Mesodermal cell (in vitro differentiated cells): ENCODE data around the gene DGKH.
A peak's percentile ranks its signal among the peaks of the same experiment; 100 is the strongest.

Experiments
- H3K27ac ChIP-seq: 2 replicates; pipeline ENCODE4 v1.7.0; 2013; ENCODE audit warnings: mild to moderate bottlenecking, low read depth, low read length, moderate library complexity; ENCODE audit not compliant: severe bottlenecking
- H3K36me3 ChIP-seq: 2 replicates; pipeline ENCODE4 v1.7.1; 2013; ENCODE audit warnings: mild to moderate bottlenecking, low read length, moderate library complexity; ENCODE audit not compliant: control insufficient read depth, insufficient read depth
- H3K4me1 ChIP-seq: one replicate; pipeline ENCODE4 v1.7.1; 2013; ENCODE audit warnings: mild to moderate bottlenecking, low read length; ENCODE audit not compliant: insufficient read depth, control insufficient read depth, poor library complexity, severe bottlenecking
- H3K4me3 ChIP-seq: 2 replicates; pipeline ENCODE4 v1.7.0; 2013; ENCODE audit warnings: low read length, control low read depth, mild to moderate bottlenecking; ENCODE audit not compliant: insufficient read depth, poor library complexity, severe bottlenecking; ENCODE audit errors: extremely low read depth
- H3K9me3 ChIP-seq: 2 replicates; pipeline ENCODE4 v1.7.1; 2013; ENCODE audit warnings: mild to moderate bottlenecking, low read length, moderate library complexity; ENCODE audit not compliant: control insufficient read depth
- WGBS, 2 experiments: methylation state at CpG; one replicate each; pipeline ENCODE4 v1.1.5; 2013; ENCODE audit warnings: missing lambda C conversion rate in 2 of 2; ENCODE audit not compliant: insufficient coverage in 2 of 2; 5-methylcytosine and 5-hydroxymethylcytosine counted together

Gene DGKH

DNA sequence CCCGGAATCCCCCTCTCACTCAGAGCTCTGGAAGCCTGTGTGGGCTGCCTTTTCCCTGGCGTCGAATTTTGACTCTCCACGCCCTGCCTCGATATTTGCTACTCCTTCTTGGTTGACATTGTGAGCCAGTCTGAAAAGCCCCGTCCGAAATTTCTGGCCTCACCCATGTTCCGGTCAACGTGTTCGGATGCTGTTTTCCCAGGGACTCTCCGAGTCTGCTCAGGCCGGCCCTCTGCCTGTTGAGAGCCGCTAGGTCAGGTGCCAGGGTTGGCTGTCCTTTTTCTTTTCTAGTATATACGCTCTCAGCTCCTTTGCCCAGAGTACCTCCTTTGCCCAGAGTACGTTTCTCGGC, 6.8 kb upstream of the DGKH start:
- no peaks in the 10 kb centered on the region for H3K9me3 ChIP-seq
- H3K27ac ChIP-seq: no peak overlapping the region
- H3K4me1 ChIP-seq: no peaks in the 10 kb centered on the region
- H3K36me3 ChIP-seq: peaks cover 6% of the 10 kb centered on the region
- WGBS, 2 experiments: 0 to 1% methylated on average over 16 of the region's 16 CpGs
- peak overlapping the region; percentile 77 for H3K4me3 ChIP-seq

DNA sequence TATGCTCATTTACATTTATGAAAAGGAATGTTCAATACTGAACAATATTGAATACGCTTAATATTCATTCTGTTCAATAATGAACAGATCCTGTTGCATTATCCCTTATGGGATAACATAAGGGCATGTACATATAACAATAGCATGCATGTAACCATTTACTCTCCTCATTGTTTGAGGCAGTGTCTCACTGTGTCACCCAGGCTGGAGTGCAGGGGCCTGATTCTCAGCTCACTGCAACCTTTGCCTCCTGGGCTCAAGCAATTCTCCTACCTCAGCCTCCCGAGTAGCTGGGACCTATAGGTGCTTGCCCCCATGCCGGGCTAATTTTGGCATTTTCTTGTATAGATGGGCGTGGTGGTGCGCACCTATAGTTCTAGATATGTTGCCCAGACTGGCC, 4.8 kb upstream of the DGKH start:
- Histone ChIP-seq H3K36me3 (peaks cover 6% of the 10 kb centered on the region), H3K9me3 (no peaks in the 10 kb centered on the region), H3K27ac (no peak overlapping the region), H3K4me1 (no peaks in the 10 kb centered on the region), H3K4me3 (no peak overlapping the region)
- 80% methylated on average over 1 of the region's 5 CpGs; no CpG with 5 or more reads in 1 of the 2 experiments for WGBS, 2 experiments

DNA sequence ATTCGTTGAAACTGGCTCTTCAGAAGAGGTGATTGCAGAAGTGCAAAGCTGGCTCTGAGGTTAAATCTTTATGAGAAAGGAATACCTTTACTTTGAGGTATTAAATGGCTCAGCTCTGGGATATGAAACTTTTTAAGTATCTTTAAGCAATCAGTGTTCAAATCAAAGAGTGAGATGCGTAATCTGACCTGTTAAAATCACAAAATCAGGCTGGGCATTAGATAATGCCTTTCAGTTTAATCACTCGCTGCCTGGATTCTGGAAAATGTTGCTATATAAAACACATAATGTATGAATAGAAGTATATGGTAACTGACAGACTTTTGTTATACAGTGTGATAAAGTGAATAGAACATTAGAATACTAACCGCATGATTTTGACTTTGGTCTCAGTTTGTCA, 2.0 kb upstream of the DGKH start:
- H3K9me3 ChIP-seq: no peaks in the 10 kb centered on the region
- H3K4me3 ChIP-seq: no peak overlapping the region
- no peak overlapping the region for H3K27ac ChIP-seq
- WGBS, 2 experiments: 82 to 86% methylated on average over 2 to 3 of the region's 4 CpGs
- H3K4me1 ChIP-seq: no peaks in the 10 kb centered on the region
- peaks cover 10% of the 10 kb centered on the region for H3K36me3 ChIP-seq

DNA sequence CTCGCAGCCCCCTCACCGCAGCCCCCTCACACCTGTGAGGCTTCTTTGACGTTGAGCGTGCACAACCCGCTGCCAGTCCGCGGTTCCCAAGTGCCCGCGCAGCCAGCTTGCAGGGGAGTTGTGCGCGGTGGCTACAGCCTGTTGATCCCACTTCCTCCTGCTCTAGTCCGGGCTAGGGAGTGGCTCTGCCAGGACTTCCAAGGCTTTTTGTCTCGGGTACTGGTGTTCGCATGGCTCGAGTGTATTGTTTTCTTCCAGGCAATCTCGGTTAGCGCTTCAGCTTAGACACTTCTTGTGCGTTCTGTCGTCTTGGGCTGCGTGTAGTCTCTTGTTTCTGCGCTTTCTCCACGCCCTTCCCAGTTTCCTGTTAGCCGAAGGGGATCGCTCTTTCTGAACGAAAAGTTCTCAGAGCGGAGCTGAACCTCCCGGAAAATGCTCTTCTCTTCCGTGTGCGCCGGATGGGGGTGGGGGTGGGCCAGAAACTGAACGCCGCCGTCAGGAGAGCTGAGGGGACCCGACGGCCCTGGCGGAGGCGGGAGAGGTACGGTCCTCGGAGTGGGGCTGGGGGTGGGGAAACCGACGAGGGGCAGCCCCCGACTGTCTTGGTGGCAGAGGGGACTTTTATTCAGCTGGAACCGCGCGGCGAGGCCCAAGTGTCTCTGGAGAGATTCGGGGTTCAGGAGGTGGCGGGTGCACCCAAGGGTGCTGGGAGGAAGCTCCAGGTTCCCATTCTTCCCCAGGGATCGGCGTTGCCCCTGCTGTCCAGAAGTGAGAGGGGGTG, 697 bp upstream of the DGKH start:
- Histone ChIP-seq H3K36me3 (peaks cover 11% of the 10 kb centered on the region), H3K4me3 (peak overlapping the region; percentile 73), H3K27ac (peak overlapping the region; percentile 73), H3K4me1 (no peaks in the 10 kb centered on the region), H3K9me3 (no peaks in the 10 kb centered on the region)
- WGBS, 2 experiments: 0 to 1% methylated on average over 38 to 46 of the region's 50 CpGs

DNA sequence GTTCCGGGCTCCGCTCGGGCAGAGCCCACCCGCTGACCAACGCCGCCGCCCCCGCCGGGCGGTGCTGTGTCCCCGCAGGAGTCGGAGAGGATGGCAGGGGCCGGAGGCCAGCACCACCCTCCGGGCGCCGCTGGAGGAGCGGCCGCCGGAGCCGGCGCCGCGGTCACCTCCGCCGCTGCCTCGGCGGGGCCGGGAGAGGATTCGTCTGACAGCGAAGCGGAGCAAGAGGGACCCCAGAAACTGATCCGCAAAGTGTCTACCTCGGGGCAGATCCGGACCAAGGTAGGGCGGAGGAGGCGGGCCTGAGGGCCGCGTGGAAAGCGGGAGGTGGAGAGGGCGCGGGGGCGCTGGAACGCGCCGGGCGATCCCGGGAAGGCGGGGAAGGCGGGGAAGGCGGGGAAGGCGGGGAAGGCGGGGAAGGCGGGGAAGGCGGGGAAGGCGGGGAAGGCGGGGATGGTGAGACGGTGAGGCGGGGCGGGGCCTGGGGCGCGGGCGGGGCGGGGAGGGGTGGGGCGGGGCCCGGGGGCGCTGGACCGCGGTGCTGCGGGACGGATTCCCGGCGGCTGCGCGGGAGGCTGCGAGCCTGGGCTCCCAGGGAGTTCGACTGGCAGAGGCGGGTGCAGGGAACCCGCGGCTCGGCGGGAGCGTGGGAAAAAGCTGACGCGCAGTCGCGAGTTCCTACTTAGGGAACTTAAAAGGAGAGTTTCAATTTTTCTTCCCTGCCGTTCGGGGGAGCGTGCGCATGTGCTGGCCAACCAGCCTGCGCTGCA, 421 bp downstream of the DGKH start:
- peak overlapping the region; percentile 81 for H3K27ac ChIP-seq
- peak overlapping the region; percentile 73 for H3K4me3 ChIP-seq
- H3K36me3 ChIP-seq: peaks cover 9% of the 10 kb centered on the region
- 1% methylated on average over 55 to 59 of the region's 91 CpGs for WGBS, 2 experiments
- no peaks in the 10 kb centered on the region for H3K9me3 ChIP-seq
- no peaks in the 10 kb centered on the region for H3K4me1 ChIP-seq

DNA sequence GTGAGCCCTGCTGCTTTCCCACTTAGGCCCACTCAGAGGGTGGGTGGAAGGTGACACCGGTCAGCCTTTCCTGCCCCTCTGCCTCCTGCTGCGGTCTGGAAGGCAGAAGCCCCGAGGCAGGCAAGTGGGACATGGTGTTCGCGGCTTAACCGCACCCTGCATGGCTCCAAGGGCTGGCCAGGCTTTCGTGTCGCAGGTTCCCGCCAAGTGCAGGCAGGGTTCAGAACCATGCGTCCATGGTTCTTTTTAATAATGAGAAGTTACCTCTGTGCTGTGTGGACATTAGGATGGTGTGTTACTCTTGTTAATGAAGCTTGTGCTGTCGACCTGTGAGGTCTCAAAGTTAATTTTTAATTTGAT, 986 bp downstream of the DGKH start:
- H3K4me1 ChIP-seq: no peaks in the 10 kb centered on the region
- no peaks in the 10 kb centered on the region for H3K9me3 ChIP-seq
- peak overlapping the region; percentile 29 for H3K27ac ChIP-seq
- peak overlapping the region; percentile 73 for H3K4me3 ChIP-seq
- 0 to 8% methylated on average over 6 to 7 of the region's 11 CpGs for WGBS, 2 experiments
- peaks cover 7% of the 10 kb centered on the region for H3K36me3 ChIP-seq

DNA sequence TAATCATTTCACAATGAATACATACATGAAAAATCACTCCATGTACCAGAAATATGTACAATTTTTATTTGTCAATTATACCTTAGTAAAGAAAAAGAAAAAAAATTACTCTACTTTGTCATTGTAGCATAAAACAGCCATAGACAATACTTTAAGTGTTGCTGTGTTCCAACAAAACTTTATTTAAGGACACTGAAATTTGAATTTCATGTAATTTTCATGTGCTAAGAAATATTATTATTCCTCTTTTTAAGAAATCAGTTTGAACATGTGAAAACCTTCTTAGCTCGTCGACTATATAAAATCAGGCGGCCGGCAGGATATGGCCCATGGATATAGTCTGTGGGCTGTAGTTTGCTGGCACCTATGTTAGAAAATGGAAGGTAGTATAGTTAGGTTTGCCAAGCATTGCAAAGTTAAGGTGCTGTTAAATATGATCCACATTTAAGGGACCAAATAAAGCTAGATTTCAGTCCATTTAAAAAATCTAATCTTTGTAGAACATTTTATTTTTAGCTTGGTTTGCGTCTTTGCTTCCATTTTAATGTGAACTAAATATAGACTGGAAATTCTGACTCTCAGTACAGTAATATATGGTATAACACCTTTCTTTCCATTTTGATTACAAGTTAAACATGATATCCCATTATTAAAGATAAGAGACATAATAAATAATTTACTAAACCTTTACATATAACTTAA, 6.5 kb downstream of the DGKH start:
- Histone ChIP-seq H3K4me3 (no peak overlapping the region), H3K27ac (no peak overlapping the region), H3K9me3 (no peaks in the 10 kb centered on the region), H3K36me3 (peaks cover 12% of the 10 kb centered on the region), H3K4me1 (no peaks in the 10 kb centered on the region)
- WGBS, 2 experiments: 76 to 85% methylated on average over 4 of the region's 5 CpGs

DNA sequence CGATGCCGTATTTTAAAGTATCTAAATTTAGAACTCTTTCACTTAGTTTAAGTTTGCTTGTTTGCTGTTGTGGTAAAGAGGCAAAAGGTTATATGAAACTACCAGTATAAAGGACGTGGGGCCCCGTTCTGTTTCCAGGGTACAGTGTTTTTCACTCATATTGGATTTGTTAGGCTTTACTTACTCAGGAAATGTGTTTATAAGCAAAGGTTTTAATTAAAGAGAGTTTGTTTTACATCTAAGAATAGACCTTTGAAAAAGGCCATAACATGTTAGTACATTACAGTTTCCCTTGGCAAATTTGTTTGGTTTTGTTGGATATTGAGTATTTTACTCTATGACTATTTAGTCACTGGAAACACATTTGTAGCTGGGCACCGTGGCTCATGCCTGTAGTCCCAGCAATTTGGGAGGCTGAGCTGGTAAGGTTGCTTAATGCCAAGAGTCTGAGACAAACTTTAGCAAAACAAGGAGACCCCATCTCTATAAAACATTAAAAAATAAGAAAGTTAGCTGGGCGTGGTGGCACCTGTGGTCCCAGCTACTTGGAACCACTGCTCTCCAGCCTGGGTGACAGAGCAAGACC, 7.1 kb downstream of the DGKH start:
- Histone ChIP-seq H3K27ac (no peak overlapping the region), H3K4me1 (no peaks in the 10 kb centered on the region), H3K36me3 (peaks cover 12% of the 10 kb centered on the region), H3K4me3 (no peak overlapping the region), H3K9me3 (no peaks in the 10 kb centered on the region)
- WGBS, 2 experiments: 67% methylated on average over 2 of the region's 6 CpGs; no CpG with 5 or more reads in 1 of the 2 experiments

DNA sequence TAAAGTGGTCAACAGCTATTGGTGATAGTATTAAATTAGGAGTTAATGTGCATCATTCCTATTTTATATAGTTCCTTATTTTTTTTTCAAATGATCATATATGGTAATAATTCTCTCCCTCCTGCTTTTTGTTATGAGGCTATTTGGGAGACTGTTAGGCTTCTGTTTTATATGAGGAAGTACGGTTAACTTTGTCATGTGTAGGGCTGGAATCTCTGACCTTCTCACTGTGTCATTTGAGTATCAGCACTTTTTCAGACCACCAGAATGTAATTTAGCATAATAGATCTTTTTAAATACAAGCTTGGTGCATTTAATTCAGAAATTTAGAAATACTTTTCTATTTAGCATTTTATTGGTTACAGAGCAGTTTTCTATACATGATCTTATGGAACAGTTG, 7.7 kb downstream of the DGKH start:
- Histone ChIP-seq H3K36me3 (peaks cover 12% of the 10 kb centered on the region), H3K4me3 (no peak overlapping the region), H3K4me1 (no peaks in the 10 kb centered on the region), H3K27ac (no peak overlapping the region), H3K9me3 (no peaks in the 10 kb centered on the region)
- WGBS, 2 experiments: no CpG with 5 or more reads among the region's 1 CpG

DNA sequence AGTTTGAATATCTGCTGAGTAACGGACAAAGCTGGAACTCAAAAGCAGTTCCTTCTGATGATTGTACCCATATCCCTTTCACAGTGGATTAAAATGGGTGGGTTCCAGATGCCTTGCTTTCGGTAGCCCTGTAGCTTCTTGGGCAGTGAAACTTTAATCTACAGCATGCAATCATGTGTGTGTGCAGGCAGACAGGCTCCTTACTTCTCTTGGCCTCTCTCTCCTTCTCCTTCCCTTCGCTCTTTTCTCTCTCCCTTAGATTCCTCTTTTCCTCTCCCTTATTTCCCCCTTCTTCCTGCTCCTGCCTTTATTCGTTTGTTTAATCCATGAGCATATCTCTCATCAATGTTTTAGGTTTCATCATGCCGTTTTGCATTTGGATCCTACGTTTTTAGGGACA, 8.1 kb downstream of the DGKH start:
- no peaks in the 10 kb centered on the region for H3K9me3 ChIP-seq
- WGBS, 2 experiments: 80 to 100% methylated on average over 1 to 3 of the region's 6 CpGs
- H3K36me3 ChIP-seq: peaks cover 8% of the 10 kb centered on the region
- no peak overlapping the region for H3K27ac ChIP-seq
- no peak overlapping the region for H3K4me3 ChIP-seq
- H3K4me1 ChIP-seq: no peaks in the 10 kb centered on the region
